ENCODE data around the gene ESYT1. TPM values are rescaled to one million over a fixed set of nuclear protein-coding genes. Genes with fewer than 3 reads are reported as not detected.

Gene ESYT1
- total RNA-seq, 2 donors from 2014 or later: 97.0 to 118 TPM

- Histone ChIP-seq H3K27me3 (ENCODE audit: control insufficient read depth, insufficient read depth, low read length, poor library complexity, severe bottlenecking) (no peaks in the 10 kb centered on the region), H3K9me3 (ENCODE audit: control insufficient read depth, low read length) (no peaks in the 10 kb centered on the region), H3K36me3 (ENCODE audit: control insufficient read depth, insufficient read depth, low read length) (peaks cover 19% of the 10 kb centered on the region), H3K9ac (ENCODE audit: extremely low read depth, low read length, poor library complexity, severe bottlenecking) (peak overlapping the region; percentile 18), H3K4me3 (ENCODE audit: low read length) (peak overlapping the region; percentile 92), H3K27ac (ENCODE audit: low read depth, low read length) (no peak overlapping the region), H3K4me1 (ENCODE audit: control insufficient read depth, insufficient read depth, low read length) (peaks cover 12% of the 10 kb centered on the region)
- H3K9me3 Mint-ChIP-seq: no peaks in the 10 kb centered on the region
- no peak for DNase-seq
- no peaks in the 10 kb centered on the region for H3K27me3 Mint-ChIP-seq (ENCODE audit: insufficient read depth)
- no peak for TF ChIP-seq CTCF (conservative IDR thresholded peaks at IDR 0.05)
- 76 to 90% methylated on average over 4 to 5 of the region's 5 CpGs for WGBS, 2 experiments (ENCODE audit: insufficient coverage in 1 of 2, insufficient read length in 1 of 2)
- peaks cover 12% of the 10 kb centered on the region for H3K36me3 Mint-ChIP-seq (ENCODE audit: low read depth)
- H3K27ac Mint-ChIP-seq: peak overlapping the region; percentile 95
- peak overlapping the region; percentile 85 for H3K4me3 Mint-ChIP-seq
- peaks cover 41% of the 10 kb centered on the region for H3K4me1 Mint-ChIP-seq
Measured at GRCh38 chr12:56153678-56154065, 25.6 kb downstream of the ESYT1 start.

GRCh38 chr12:56154246-56154771 is 26.2 kb downstream of the ESYT1 start:
- peak overlapping the region; percentile 85 for H3K27ac Mint-ChIP-seq
- Histone ChIP-seq H3K4me3 (ENCODE audit: low read length) (peak overlapping the region; percentile 92), H3K27me3 (ENCODE audit: control insufficient read depth, insufficient read depth, low read length, poor library complexity, severe bottlenecking) (no peaks in the 10 kb centered on the region), H3K36me3 (ENCODE audit: control insufficient read depth, insufficient read depth, low read length) (peaks cover 24% of the 10 kb centered on the region), H3K4me1 (ENCODE audit: control insufficient read depth, insufficient read depth, low read length) (peaks cover 12% of the 10 kb centered on the region), H3K27ac (ENCODE audit: low read depth, low read length) (no peak overlapping the region), H3K9me3 (ENCODE audit: control insufficient read depth, low read length) (no peaks in the 10 kb centered on the region), H3K9ac (ENCODE audit: extremely low read depth, low read length, poor library complexity, severe bottlenecking) (peak overlapping the region; percentile 18)
- H3K27me3 Mint-ChIP-seq (ENCODE audit: insufficient read depth): no peaks in the 10 kb centered on the region
- TF ChIP-seq CTCF (conservative IDR thresholded peaks at IDR 0.05): no peak
- peaks cover 17% of the 10 kb centered on the region for H3K36me3 Mint-ChIP-seq (ENCODE audit: low read depth)
- H3K4me1 Mint-ChIP-seq: peaks cover 45% of the 10 kb centered on the region
- DNase-seq: peak; percentile 79
- H3K4me3 Mint-ChIP-seq: peak overlapping the region; percentile 85
- no peaks in the 10 kb centered on the region for H3K9me3 Mint-ChIP-seq
- 100% methylated on average over 1 of the region's 1 CpG; no CpG with 5 or more reads in 1 of the 2 experiments for WGBS, 2 experiments (ENCODE audit: insufficient coverage in 1 of 2, insufficient read length in 1 of 2)

- peak overlapping the region; percentile 6 for H3K27ac Mint-ChIP-seq
Measured at GRCh38 chr12:56154818-56155217, 26.8 kb downstream of the ESYT1 start.

More at GRCh38 chr12:56154818-56155217, 26.8 kb downstream of the ESYT1 start:
- no peak for TF ChIP-seq CTCF (conservative IDR thresholded peaks at IDR 0.05)
- Histone ChIP-seq H3K4me3 (ENCODE audit: low read length) (peak overlapping the region; percentile 18), H3K9me3 (ENCODE audit: control insufficient read depth, low read length) (no peaks in the 10 kb centered on the region), H3K27ac (ENCODE audit: low read depth, low read length) (no peak overlapping the region), H3K36me3 (ENCODE audit: control insufficient read depth, insufficient read depth, low read length) (peaks cover 29% of the 10 kb centered on the region), H3K27me3 (ENCODE audit: control insufficient read depth, insufficient read depth, low read length, poor library complexity, severe bottlenecking) (no peaks in the 10 kb centered on the region), H3K4me1 (ENCODE audit: control insufficient read depth, insufficient read depth, low read length) (peaks cover 16% of the 10 kb centered on the region), H3K9ac (ENCODE audit: extremely low read depth, low read length, poor library complexity, severe bottlenecking) (no peak overlapping the region)
- Mint-ChIP-seq H3K9me3 (no peaks in the 10 kb centered on the region), H3K27me3 (ENCODE audit: insufficient read depth) (no peaks in the 10 kb centered on the region), H3K4me3 (peak overlapping the region; percentile 2), H3K36me3 (ENCODE audit: low read depth) (peaks cover 22% of the 10 kb centered on the region), H3K4me1 (peaks cover 50% of the 10 kb centered on the region)
- WGBS, 2 experiments (ENCODE audit: insufficient coverage in 1 of 2, insufficient read length in 1 of 2): 90 to 97% methylated on average over 5 of the region's 5 CpGs
- DNase-seq: no peak

All from endodermal cell (in vitro differentiated cells).